Type B pancreatic cell (in vitro differentiated cells): ENCODE results near the gene IER3. TPM values are rescaled to one million over a fixed set of nuclear protein-coding genes. Genes with fewer than 3 reads are reported as not detected.
A peak's percentile ranks its signal among the peaks of the same experiment; 100 is the strongest.

Experiments used
- DNase-seq: peaks from one replicate; pipeline ENCODE4 v3.0.0; 2021; ENCODE audit warnings: mixed read lengths; ENCODE audit not compliant: unreplicated experiment; ENCODE audit errors: extremely low spot score
- H3K27ac Mint-ChIP-seq: 2 replicates; pipeline ENCODE4 v1.8.0; 2021; ENCODE audit warnings: mild to moderate bottlenecking, mixed read lengths
- H3K27me3 Mint-ChIP-seq: 2 replicates; pipeline ENCODE4 v1.8.0; 2021; ENCODE audit warnings: mixed read lengths
- H3K36me3 Mint-ChIP-seq: 2 replicates; pipeline ENCODE4 v1.8.0; 2021; ENCODE audit warnings: mixed read lengths
- H3K4me1 Mint-ChIP-seq: one replicate; pipeline ENCODE4 v1.8.0; 2021; ENCODE audit warnings: mixed read lengths; ENCODE audit not compliant: unreplicated experiment
- H3K4me3 Mint-ChIP-seq: 2 replicates; pipeline ENCODE4 v1.8.0; 2021; ENCODE audit warnings: mild to moderate bottlenecking, mixed read lengths
- H3K9me3 Mint-ChIP-seq: 2 replicates; pipeline ENCODE4 v1.8.0; 2021; ENCODE audit warnings: mixed read lengths
- total RNA-seq: library from RNA; stranded (reverse); gene quantifications from 2 replicates; pipeline ENCODE4 v1.2.1, GENCODE V29; 2021; ENCODE audit warnings: low replicate concordance
- TF ChIP-seq, protein P1 (sequence below): fragments of 200-600 bp; sonication (generic); conservative IDR thresholded peaks from 2 replicates; pipeline ENCODE4 v1.5.0; 2021; ENCODE audit warnings: antibody characterized with exemption, mild to moderate bottlenecking

IER3 gene
- total RNA-seq, 1 donor from 2014 or later: 24.3 TPM

DNA sequence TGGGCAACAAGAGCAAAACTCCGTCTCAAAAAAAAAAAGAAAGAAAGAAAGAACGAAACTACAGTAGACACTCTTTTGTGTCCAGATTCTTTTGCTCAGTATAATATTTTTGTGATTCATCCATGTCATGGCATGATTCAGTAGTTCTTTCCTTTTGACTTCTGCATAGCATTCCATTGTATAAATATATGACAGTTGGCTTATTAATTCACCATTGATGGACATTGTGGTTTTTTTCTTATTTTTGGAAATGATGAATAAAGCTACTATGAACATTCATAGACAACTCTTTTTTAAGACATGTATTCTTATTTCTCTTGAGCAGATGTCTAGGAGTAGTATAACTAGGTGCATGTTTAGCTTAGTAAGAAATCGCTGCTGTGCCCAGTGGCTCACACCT, 10.3 kb upstream of the IER3 start:
- Mint-ChIP-seq H3K4me1 (peaks cover 36% of the 10 kb centered on the region), H3K9me3 (no peaks in the 10 kb centered on the region), H3K27ac (no peak overlapping the region), H3K36me3 (no peaks in the 10 kb centered on the region), H3K27me3 (no peaks in the 10 kb centered on the region), H3K4me3 (no peak overlapping the region)
- DNase-seq: no peak
- TF ChIP-seq, protein P1, sequence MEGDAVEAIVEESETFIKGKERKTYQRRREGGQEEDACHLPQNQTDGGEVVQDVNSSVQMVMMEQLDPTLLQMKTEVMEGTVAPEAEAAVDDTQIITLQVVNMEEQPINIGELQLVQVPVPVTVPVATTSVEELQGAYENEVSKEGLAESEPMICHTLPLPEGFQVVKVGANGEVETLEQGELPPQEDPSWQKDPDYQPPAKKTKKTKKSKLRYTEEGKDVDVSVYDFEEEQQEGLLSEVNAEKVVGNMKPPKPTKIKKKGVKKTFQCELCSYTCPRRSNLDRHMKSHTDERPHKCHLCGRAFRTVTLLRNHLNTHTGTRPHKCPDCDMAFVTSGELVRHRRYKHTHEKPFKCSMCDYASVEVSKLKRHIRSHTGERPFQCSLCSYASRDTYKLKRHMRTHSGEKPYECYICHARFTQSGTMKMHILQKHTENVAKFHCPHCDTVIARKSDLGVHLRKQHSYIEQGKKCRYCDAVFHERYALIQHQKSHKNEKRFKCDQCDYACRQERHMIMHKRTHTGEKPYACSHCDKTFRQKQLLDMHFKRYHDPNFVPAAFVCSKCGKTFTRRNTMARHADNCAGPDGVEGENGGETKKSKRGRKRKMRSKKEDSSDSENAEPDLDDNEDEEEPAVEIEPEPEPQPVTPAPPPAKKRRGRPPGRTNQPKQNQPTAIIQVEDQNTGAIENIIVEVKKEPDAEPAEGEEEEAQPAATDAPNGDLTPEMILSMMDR: no peak

DNA sequence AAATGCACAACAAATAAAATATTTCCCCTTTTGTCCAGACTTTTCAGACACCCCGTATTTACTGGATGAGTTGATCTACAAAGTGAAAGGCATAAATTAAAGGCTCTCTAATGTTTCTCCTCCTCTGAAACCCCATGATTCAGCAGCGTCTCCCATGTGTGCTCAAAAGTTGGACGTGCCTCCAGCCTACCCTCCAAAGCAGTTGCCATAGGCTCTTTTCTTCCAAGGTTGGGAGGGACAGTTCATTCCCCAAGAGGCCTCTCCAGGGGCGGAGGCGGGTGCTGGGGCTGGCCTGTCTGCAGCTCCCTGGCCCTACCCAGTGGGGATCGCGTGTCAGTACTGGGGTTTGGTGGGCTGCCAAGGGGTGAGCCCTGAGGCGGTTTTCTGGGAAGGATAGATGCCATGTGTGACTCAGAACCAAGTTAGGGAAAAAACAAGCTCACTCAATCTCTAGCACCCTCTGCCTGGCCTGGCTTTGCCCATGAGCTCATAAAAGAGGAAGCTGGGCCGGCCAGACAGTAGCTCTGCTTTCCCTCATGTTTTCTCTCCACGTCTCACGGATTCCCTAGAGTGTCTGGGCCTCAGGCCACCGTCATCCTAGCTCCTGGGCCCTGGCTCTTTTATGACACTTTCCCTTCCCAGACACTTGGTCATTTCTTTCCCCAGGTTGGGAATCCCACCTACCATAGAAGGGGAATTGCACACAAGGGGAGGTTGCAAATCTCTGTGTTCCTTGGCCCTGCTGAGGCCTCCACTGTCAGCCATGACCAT, 8.0 kb upstream of the IER3 start:
- Mint-ChIP-seq H3K27me3 (no peaks in the 10 kb centered on the region), H3K9me3 (no peaks in the 10 kb centered on the region), H3K4me3 (no peak overlapping the region), H3K36me3 (no peaks in the 10 kb centered on the region), H3K4me1 (peaks cover 40% of the 10 kb centered on the region), H3K27ac (peak overlapping the region; percentile 43)
- DNase-seq: no peak
- TF ChIP-seq, protein P1: no peak

DNA sequence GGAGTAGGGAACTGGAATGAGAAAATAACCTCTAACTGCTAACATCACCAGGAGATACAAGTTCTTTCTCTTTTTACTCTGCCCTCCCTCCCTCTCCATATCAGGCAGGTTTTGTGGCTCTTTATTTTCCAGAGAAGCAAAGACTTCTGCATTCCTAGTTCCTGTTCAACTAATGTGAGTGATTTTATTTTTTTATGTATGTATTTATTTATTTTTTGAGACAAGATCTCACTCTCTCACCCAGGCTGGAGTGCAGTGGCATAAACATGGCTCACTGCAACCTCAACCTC, 6.0 kb upstream of the IER3 start:
- TF ChIP-seq, protein P1: no peak
- Mint-ChIP-seq H3K4me1 (peaks cover 41% of the 10 kb centered on the region), H3K27me3 (no peaks in the 10 kb centered on the region), H3K4me3 (no peak overlapping the region), H3K27ac (peak overlapping the region; percentile 91), H3K9me3 (no peaks in the 10 kb centered on the region), H3K36me3 (no peaks in the 10 kb centered on the region)
- DNase-seq: no peak

DNA sequence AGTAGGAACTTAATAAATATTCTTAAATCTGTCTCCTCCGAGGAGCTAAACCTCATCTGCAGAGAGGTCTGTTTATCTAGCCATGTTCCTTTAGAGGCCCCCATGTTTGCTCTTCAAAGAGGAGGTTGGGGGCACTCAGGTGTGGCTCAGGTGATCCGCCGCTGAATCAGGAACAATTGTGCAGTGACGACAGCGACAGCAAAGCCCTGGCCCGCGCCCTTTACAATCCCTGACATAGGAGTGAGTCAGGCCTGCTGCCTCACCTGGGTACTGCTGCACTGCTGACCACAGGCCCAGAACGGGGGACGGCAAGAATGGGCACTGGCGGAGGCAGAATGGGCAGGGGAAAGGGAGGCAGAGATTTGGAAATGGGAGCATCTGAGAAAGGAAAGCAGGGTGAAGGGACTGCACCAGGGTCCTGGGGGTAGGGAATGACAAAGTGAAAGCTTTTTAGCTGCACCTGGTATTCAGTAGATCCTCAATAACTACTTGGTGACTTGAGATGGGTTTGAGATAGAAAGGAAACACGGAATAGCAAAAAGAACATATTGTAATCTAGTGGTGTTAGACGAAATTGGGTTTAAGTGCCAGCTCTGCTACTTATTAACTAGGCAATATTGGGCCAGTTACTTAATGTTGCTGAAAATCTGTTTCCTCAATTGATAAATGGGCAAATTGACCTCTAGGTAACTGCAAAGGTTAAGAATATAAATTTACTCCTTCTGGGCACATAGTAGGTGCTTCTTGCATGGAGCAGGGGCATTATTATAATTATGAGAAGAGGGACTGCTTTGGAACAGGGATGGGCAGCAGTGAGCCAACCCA, 5.4 kb upstream of the IER3 start:
- TF ChIP-seq, protein P1: no peak
- Mint-ChIP-seq H3K27ac (peak overlapping the region; percentile 91), H3K27me3 (no peaks in the 10 kb centered on the region), H3K9me3 (no peaks in the 10 kb centered on the region), H3K36me3 (no peaks in the 10 kb centered on the region), H3K4me3 (peak overlapping the region; percentile 41), H3K4me1 (peaks cover 46% of the 10 kb centered on the region)
- DNase-seq: no peak

DNA sequence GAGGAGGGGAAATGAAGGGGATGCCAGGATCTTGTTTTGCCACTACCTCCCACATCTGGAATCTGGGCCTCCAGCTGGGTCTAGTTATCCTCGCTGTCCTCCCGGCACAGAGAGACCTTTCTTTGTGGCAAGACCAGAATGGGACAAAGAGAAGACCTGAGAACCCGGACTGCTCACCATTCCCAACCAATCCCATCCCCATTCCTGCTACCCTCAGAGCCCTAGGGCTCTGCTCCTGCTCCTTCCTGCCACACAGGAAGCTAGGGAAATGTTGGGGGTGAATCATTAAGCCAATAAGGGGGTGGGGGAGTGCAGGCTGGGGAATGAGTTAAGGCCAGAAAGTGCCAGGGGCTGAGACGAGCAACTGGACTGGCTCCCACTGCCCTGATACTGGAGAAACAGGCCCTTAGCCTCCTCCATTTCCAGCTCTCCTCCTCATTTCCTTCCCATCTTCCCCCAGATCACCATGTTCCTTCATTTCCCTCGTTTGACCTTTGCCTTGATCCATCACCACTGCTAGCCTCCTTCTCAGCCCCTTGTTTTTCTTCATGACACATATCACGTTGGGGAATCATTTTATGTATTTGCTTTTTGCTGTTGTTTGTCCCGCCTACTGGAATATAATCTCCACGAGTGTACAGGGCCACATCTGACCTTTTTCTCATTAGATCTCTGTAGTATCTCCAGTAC, 4.6 kb upstream of the IER3 start:
- H3K27ac Mint-ChIP-seq: peak overlapping the region; percentile 91
- TF ChIP-seq, protein P1: no peak
- peak overlapping the region; percentile 41 for H3K4me3 Mint-ChIP-seq
- no peaks in the 10 kb centered on the region for H3K27me3 Mint-ChIP-seq
- DNase-seq: no peak
- no peaks in the 10 kb centered on the region for H3K36me3 Mint-ChIP-seq
- H3K4me1 Mint-ChIP-seq: peaks cover 46% of the 10 kb centered on the region
- H3K9me3 Mint-ChIP-seq: no peaks in the 10 kb centered on the region
